HAP-1 (cell line): ENCODE data around the gene DBP.
"Not testable (repeated sequence)": the region's sequence is repeated elsewhere in the genome, so short reads cannot be mapped to it uniquely, and the experiment has no call there.

Source experiments
- DNase-seq, 2 experiments: peaks; one replicate each; pipeline ENCODE4 v3.0.0-alpha.2; 2016 to 2020; ENCODE audit warnings: low spot score in 2 of 2
- H3K27me3 ChIP-seq: fragments of 250-450 bp; sonication (Bioruptor Pico); 2 replicates; pipeline ENCODE4 v1.5.1; 2020; ENCODE audit warnings: low read depth, mild to moderate bottlenecking, moderate library complexity
- H3K36me3 ChIP-seq: fragments of 250-450 bp; sonication (Bioruptor Pico); replicated peaks from 2 replicates; pipeline ENCODE4 v1.5.1; 2020; ENCODE audit warnings: mild to moderate bottlenecking
- H3K4me1 ChIP-seq: fragments of 250-450 bp; sonication (Bioruptor Pico); 2 replicates; pipeline ENCODE4 v1.5.1; 2020; ENCODE audit warnings: mild to moderate bottlenecking
- H3K4me3 ChIP-seq: fragments of 250-450 bp; sonication (Bioruptor Pico); 2 replicates; pipeline ENCODE4 v1.5.1; 2020; ENCODE audit warnings: mild to moderate bottlenecking, moderate library complexity
- H3K9me3 ChIP-seq: fragments of 250-450 bp; sonication (Bioruptor Pico); 2 replicates; pipeline ENCODE4 v1.5.1; 2020; ENCODE audit warnings: mild to moderate bottlenecking, moderate library complexity
- in situ Hi-C: fragments of 300-500 bp; cut with MboI; formaldehyde crosslinking; loops from 3 replicates; pipeline ENCODE4 v1.14.3; 2020; ENCODE audit warnings: low sequenced_read_pairs, inconsistent platforms, mixed read lengths

Gene DBP

GRCh38 chr19:48636859-48637448, at the start of gene DBP:
TSS of gene DBP (minus strand) at chr19:48637379. CDS start at chr19:48636994, 385 bp downstream.
- H3K36me3 ChIP-seq: peaks cover 19% of the 10 kb centered on the region
- H3K4me3 ChIP-seq: peak within 1 kb of the TSS; percentile 66
- in situ Hi-C loops: no loop called here
- no peaks in the 10 kb centered on the region for H3K27me3 ChIP-seq
- no peak for DNase-seq
- peaks cover 30% of the 10 kb centered on the region for H3K4me1 ChIP-seq
- H3K9me3 ChIP-seq: peaks cover 2% of the 10 kb centered on the region; the same call in 1 of the 2 replicates

- H3K4me1 ChIP-seq: peaks cover 15% of the 10 kb centered on the region
- H3K4me3 ChIP-seq, H3K27me3 ChIP-seq, in situ Hi-C loops, H3K9me3 ChIP-seq, H3K36me3 ChIP-seq, DNase-seq: not testable (repeated sequence)
These were observed 49.5 kb upstream of the DBP start for GRCh38 chr19:48686637-48687036.

- Histone ChIP-seq H3K4me3 (no peak overlapping the region), H3K36me3 (no peaks in the 10 kb centered on the region), H3K9me3 (no peaks in the 10 kb centered on the region), H3K27me3 (no peaks in the 10 kb centered on the region), H3K4me1 (peaks cover 15% of the 10 kb centered on the region)
- DNase-seq: no peak
- in situ Hi-C loops: no loop called here
These were observed 48.9 kb upstream of the DBP start for GRCh38 chr19:48686088-48686487.

GRCh38 chr19:48685583-48685982, 48.4 kb upstream of the DBP start:
- no peaks in the 10 kb centered on the region for H3K27me3 ChIP-seq
- peak; percentile 19 to 34 for DNase-seq
- H3K9me3 ChIP-seq: no peaks in the 10 kb centered on the region
- no peak overlapping the region for H3K4me3 ChIP-seq
- in situ Hi-C loops: no loop called here
- H3K4me1 ChIP-seq: peaks cover 15% of the 10 kb centered on the region
- H3K36me3 ChIP-seq: no peaks in the 10 kb centered on the region

GRCh38 chr19:48683349-48683748, 46.2 kb upstream of the DBP start:
- H3K4me3 ChIP-seq: no peak overlapping the region
- peaks cover 15% of the 10 kb centered on the region for H3K4me1 ChIP-seq
- no peak for DNase-seq
- H3K9me3 ChIP-seq: no peaks in the 10 kb centered on the region
- no peaks in the 10 kb centered on the region for H3K27me3 ChIP-seq
- no peaks in the 10 kb centered on the region for H3K36me3 ChIP-seq
- in situ Hi-C loops: no loop called here

- DNase-seq: no peak
- in situ Hi-C loops: no loop called here
- H3K4me3 ChIP-seq: no peak overlapping the region
- no peaks in the 10 kb centered on the region for H3K9me3 ChIP-seq
- no peaks in the 10 kb centered on the region for H3K27me3 ChIP-seq
- peaks cover 15% of the 10 kb centered on the region for H3K4me1 ChIP-seq
- H3K36me3 ChIP-seq: no peaks in the 10 kb centered on the region
These were observed 43.9 kb upstream of the DBP start for GRCh38 chr19:48681127-48681470.

- Histone ChIP-seq H3K9me3 (no peaks in the 10 kb centered on the region), H3K4me1 (peaks cover 14% of the 10 kb centered on the region), H3K36me3 (no peaks in the 10 kb centered on the region), H3K27me3 (no peaks in the 10 kb centered on the region), H3K4me3 (no peak overlapping the region)
- in situ Hi-C loops: no loop called here
- no peak for DNase-seq
These were observed 43.4 kb upstream of the DBP start for GRCh38 chr19:48680436-48681126.

GRCh38 chr19:48680006-48680405, 42.8 kb upstream of the DBP start:
- H3K27me3 ChIP-seq, H3K4me3 ChIP-seq, DNase-seq, H3K36me3 ChIP-seq, H3K9me3 ChIP-seq, in situ Hi-C loops, H3K4me1 ChIP-seq: not testable (repeated sequence)

GRCh38 chr19:48678201-48678600, 41.0 kb upstream of the DBP start:
- Histone ChIP-seq H3K4me3 (no peak overlapping the region), H3K36me3 (no peaks in the 10 kb centered on the region), H3K4me1 (peaks cover 2% of the 10 kb centered on the region; the same call in 1 of the 2 replicates), H3K9me3 (no peaks in the 10 kb centered on the region), H3K27me3 (no peaks in the 10 kb centered on the region)
- no peak for DNase-seq
- in situ Hi-C loops: no loop called here

GRCh38 chr19:48676887-48677286, 39.7 kb upstream of the DBP start:
- no peak overlapping the region for H3K4me3 ChIP-seq
- peaks cover 2% of the 10 kb centered on the region; the same call in 1 of the 2 replicates for H3K4me1 ChIP-seq
- no peaks in the 10 kb centered on the region for H3K27me3 ChIP-seq
- H3K9me3 ChIP-seq: no peaks in the 10 kb centered on the region
- in situ Hi-C loops: no loop called here
- H3K36me3 ChIP-seq: no peaks in the 10 kb centered on the region
- DNase-seq: no peak

GRCh38 chr19:48676487-48676886, 39.3 kb upstream of the DBP start:
- in situ Hi-C loops: no loop called here
- Histone ChIP-seq H3K4me1 (peaks cover 2% of the 10 kb centered on the region; the same call in 1 of the 2 replicates), H3K27me3 (no peaks in the 10 kb centered on the region)

GRCh38 chr19:48674921-48675824, 38.0 kb upstream of the DBP start:
- Histone ChIP-seq H3K36me3 (no peaks in the 10 kb centered on the region), H3K27me3 (no peaks in the 10 kb centered on the region), H3K9me3 (no peaks in the 10 kb centered on the region), H3K4me1 (peaks cover 2% of the 10 kb centered on the region; the same call in 1 of the 2 replicates), H3K4me3 (no peak overlapping the region)
- in situ Hi-C loops: no loop called here
- peak; percentile 81 to 91 for DNase-seq

More at GRCh38 chr19:48676487-48676886, 39.3 kb upstream of the DBP start:
- no peaks in the 10 kb centered on the region for H3K9me3 ChIP-seq
- DNase-seq: no peak
- no peak overlapping the region for H3K4me3 ChIP-seq
- no peaks in the 10 kb centered on the region for H3K36me3 ChIP-seq

GRCh38 chr19:48674216-48674809, 37.1 kb upstream of the DBP start:
- no peaks in the 10 kb centered on the region for H3K9me3 ChIP-seq
- in situ Hi-C loops: no loop called here

More at GRCh38 chr19:48674216-48674809, 37.1 kb upstream of the DBP start:
- peaks cover 2% of the 10 kb centered on the region; the same call in 1 of the 2 replicates for H3K4me1 ChIP-seq
- no peaks in the 10 kb centered on the region for H3K36me3 ChIP-seq
- H3K4me3 ChIP-seq: no peak overlapping the region
- H3K27me3 ChIP-seq: no peaks in the 10 kb centered on the region
- DNase-seq: no peak
